GM12872 (cell line): ENCODE measurements around the gene IFI16.
A peak's percentile ranks its signal among the peaks of the same experiment; 100 is the strongest.

Source experiments
- CTCF ChIP-seq: IDR thresholded peaks from 3 replicates; pipeline ENCODE4 v1.5.1; 2011; ENCODE audit warnings: low read depth, mild to moderate bottlenecking, low read length, moderate library complexity; ENCODE audit not compliant: insufficient read depth

IFI16 gene

GRCh38 chr1:158998037-158998780 is 11.5 kb upstream of the IFI16 start:
- no peak for TF ChIP-seq CTCF

GRCh38 chr1:158998781-158999161 is 10.9 kb upstream of the IFI16 start:
- TF ChIP-seq CTCF = peak; percentile 78

GRCh38 chr1:158999316-159000069 is 10.2 kb upstream of the IFI16 start:
- no peak for TF ChIP-seq CTCF

GRCh38 chr1:159000070-159000409 is 9.7 kb upstream of the IFI16 start:
- TF ChIP-seq CTCF = no peak

- TF ChIP-seq CTCF = no peak
Measured at GRCh38 chr1:159000625-159001024, 9.1 kb upstream of the IFI16 start.

GRCh38 chr1:159005161-159005560 is 4.5 kb upstream of the IFI16 start:
- TF ChIP-seq CTCF = no peak

GRCh38 chr1:159005676-159006075 is 4.0 kb upstream of the IFI16 start:
- TF ChIP-seq CTCF = peak; percentile 14; the same call in 1 of the 3 replicates
